ENCODE measurements around the gene YBEY. TPM values are rescaled to one million over a fixed set of nuclear protein-coding genes. Genes with fewer than 3 reads are reported as not detected.
"Not testable (repeated sequence)": the region's sequence is repeated elsewhere in the genome, so short reads cannot be mapped to it uniquely, and the experiment has no call there.

Gene YBEY
- polyA plus RNA-seq, 4 donors: 21.7 to 27.1 (median 23.3) TPM

DNA sequence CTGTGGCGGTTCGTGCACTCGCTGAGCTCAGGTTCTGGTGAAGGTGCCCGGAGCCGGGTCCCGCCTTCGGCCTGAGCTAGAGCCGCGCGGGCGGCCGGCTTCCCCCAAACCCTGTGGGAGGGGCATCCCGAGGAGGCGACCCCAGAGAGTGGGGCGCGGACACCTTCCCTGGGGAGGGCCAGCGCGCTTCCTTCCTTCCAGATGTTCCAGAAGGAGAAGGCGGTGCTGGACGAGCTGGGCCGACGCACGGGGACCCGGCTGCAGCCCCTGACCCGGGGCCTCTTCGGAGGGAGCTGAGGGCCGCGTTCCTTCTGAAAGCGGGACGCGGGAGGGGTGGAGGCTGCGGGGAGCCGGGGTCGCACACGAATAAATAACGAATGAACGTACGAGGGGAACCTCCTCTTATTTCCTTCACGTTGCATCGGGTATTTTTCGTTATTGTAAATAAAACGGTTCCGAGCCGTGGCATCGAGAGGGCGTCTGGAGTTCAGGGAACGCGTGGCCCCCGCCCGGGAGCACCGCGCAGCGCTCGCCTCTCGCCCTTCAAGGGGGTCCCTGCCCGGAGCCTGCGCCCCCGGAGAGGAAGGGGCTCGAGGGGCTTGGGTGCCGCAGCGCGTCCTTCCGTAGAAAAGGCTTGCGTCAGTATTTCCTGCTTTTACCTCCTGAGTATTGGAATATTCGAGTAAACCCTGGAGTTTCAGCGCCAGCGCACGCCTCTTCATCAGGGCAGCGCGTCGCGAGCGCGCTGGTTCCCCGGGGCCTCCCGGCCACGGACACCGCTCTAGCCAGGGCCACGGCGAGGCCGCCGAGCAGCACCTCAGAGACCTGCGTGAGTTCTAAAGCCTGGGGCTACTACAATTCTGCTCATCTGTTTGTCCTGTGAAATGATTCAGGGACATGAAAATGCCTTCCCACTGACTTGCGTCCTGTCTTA, 11.5 kb downstream of the YBEY start:
- DNase-seq (ENCODE audit: low read depth in 4 of 4, low spot score in 2 of 4): no peak

DNA sequence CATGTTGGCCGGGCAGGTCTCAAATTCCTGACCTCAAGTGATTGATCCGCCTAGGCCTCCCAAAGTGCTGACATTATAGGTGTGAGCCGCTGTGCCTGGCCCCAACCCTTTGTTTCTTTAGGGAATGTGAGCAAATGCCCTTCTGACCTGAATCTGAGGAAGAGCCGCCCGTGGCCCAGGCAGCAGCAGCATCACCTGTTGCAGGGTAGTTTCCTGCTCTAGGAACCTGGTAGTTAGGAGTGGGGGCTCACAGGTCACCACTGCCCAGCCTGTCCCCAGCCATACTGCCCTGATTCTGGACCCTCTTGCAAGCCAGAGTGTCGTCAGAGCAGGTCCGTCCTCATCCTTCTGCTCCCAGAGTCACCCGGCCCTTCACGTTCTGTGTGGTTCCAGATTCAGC, 13.0 kb downstream of the YBEY start:
- no peak for DNase-seq (ENCODE audit: low read depth in 4 of 4, low spot score in 2 of 4)

DNA sequence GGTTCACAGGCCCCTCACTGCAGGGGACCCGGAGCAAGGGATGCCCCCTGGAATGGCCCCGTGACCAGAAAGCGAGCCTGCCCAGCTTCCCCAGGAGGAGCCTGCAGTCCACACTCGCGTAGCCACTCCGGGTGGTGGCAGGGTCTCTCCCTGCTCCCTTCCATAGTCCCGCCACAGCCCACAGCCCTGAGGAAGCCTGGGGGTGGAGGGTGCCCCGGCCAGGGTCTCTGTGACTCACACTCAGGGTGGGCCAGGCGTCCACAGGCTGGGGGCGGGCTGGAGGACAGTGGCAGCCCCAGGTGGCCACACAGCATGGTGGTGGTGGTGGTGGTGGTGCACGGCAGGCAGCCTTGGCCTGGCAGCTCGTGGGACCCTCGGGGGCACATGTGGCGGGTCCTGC, 15.6 kb downstream of the YBEY start:
- DNase-seq (ENCODE audit: low read depth in 4 of 4, low spot score in 2 of 4): no peak

DNA sequence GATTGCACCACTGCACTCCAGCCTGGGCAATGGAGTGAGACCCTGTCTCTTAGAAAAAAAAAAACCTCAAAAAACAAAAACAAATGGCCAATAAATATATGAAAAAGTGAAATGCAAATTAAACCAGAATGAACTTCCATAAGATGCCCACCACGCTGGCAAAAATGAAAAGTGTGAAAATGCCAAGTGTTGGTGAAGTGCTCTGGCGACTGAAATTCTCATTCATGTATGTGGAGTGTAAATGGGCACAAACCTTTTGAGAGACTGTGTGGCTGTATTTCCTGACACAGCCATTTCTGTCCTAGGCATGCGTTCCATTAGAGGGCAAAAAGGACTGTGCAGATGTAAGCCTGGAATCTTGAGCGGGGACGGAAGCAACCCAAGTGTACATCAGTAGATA, 18.3 kb downstream of the YBEY start:
- no peak for DNase-seq (ENCODE audit: low read depth in 4 of 4, low spot score in 2 of 4)

DNA sequence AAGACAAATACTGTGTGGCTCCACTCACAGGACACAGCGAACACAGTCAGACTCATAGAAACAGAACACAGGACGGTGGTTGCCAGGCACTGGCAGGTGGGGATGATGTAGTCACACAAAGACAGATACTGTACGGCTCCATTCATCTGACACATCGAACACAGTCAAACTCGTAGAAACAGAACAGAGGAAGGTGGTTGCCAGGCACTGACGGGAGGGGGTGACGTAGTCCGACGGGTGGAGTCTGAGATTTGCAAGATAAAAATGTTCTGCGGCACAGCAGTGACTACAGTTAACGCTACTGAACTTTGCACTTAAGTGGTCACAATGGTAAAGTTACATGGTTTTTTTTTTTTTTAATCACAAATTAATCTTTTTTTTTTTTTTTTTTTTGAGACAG, 18.8 kb downstream of the YBEY start:
- no peak for DNase-seq (ENCODE audit: low read depth in 4 of 4, low spot score in 2 of 4)

DNA sequence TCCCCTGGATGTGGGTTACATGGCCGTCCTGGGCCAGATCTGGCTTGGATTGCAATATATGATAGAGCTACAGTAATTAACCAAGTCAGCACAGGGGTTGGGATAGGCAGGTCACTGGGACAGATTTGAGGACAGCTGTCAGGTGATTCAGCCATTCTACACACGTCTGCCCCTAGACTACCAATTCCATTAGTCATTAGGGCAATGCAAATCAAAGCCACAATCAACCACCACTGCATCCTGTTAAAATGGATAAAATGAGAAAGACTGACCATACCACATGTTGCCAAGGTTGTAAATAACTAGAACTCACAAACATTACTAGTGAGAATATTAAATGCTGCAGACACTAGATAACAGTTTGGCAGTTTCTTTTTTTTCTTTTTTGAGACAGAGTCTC, 21.5 kb downstream of the YBEY start:
- DNase-seq (ENCODE audit: low read depth in 4 of 4, low spot score in 2 of 4): no peak

DNA sequence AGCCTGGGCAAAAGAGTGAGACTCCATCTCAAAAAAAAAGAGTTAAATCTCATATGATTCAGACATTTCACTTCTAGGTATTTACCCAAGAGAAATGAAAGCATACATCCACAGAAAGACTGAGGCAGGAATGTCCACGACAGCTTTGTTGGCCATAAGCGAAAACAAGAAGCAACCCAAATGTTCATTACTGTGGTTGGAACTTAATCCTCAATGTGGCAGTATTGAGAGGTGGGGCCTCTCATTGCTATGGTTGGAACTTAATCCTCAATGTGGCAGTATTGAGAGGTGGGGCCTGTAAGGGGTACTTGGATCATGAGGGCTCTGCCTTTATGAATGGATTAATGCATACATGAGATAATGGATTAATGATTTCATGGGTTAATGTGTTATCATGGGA, 22.3 kb downstream of the YBEY start:
- no peak for DNase-seq (ENCODE audit: low read depth in 4 of 4, low spot score in 2 of 4)

DNA sequence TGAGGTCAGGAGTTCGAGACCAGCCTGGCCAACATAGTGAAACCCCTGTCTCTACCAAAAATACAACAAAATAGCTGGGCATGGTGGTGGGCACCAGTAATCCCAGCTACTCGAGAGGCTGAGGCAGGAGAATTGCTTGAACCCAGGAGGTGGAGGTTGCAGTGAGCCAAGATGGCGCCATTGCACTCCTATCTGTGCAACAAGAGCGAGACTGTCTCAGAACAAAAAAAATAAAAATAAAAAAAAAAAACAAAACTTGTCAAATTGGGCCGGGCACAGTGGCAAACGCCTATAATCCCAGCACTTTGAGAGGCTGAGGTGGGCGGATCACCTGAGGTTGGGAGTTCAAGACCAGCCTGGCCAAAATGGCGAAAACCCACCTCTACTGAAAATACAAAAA, 24.1 kb downstream of the YBEY start:
- not testable (repeated sequence) for DNase-seq (ENCODE audit: low read depth in 4 of 4, low spot score in 2 of 4)

DNA sequence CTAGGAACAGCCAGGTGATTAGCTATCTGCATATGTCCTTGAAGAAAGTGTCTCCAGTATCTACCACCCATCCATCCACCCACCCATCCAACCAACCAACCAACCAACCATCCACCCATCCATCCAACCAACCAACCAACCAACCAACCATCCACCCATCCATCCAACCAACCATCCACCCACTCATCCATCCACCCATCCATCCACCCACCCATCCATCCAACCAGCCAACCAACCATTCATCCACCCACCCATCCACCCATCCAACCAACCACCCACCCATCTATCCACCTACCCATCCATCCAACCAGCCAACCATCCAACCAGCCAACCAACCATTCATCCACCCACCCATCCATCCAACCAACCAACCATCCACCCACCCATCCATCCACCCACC, 25.4 kb downstream of the YBEY start:
- no peak for DNase-seq (ENCODE audit: low read depth in 4 of 4, low spot score in 2 of 4)

DNA sequence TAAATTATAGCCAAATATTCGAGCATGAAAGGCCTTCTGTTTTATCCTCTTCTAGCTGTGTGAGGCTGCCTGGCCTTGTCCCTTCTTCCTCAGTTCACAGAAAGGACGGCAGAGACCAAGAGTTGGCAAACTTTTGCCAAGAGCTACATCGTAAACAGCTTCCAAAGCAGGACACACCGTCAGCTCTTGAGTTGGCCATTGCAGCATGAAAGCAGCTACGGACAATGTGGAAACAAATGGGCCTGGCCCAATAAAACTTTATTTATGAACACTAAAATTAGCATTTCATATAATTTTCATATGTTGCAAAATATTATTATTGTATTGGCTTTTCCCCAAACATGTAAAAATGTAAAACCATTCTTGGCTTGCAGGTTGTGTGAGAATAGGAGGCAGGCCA, 26.8 kb downstream of the YBEY start:
- DNase-seq (ENCODE audit: low read depth in 4 of 4, low spot score in 2 of 4): no peak

DNA sequence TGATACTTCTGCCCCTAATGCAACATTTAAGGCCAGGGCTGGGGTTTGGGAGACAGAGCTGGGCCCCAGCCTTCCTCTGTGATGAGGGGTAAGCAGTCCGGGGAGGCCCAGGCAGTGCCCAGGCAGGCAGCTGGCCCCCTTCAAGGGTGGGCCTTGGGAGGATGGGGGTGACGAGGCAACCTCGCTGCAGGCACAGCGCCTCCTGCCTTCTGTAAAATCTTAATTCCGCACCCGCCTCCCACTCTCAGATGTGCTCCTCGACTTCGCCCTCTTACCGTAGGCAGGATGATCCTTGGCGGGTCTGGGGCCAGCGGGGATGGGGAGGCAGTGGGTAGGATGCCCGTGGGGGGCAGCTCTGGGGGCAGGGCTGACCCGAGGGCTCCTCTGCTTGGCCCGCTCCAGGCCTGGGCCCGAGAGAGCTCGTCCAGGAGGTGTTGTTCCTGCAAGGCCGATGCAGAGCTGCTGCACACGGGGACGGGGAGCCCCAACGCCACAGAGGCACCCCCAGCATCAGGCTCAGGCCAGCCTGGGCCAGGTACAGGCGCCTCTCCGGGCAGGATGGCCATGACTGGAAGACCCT, 28.4 kb downstream of the YBEY start:
- DNase-seq (ENCODE audit: low read depth in 4 of 4, low spot score in 2 of 4): no peak

DNA sequence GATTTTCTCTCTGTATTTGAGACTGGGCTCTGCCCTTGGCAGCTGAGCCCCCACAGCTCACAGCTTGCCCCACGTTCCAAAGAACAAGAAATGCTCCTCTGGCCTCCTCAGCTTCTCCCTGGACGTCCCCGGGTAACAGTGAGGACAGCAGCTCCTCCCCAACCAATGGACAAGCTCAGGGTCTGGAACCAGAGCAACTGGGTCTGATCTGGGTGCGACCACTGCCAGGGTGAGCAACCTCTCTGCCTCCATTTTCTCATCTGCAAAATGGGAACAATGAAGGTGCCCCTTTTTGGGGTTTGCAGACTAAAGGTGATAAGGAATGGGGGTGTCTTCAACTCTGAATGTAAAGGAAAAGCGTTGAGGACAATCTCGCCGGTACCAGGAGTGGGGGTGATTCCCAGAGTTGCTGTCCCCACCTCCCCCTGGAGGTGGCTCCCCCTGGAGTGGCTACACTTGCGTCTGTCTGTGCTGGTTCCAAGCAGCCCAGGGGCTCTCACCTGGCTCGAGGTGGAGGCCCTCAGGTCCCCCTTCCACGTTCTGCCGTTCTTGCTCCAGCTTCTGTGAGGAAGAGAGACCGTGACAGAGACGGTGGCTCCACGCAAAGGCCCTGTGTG, 30.7 kb downstream of the YBEY start:
- no peak for DNase-seq (ENCODE audit: low read depth in 4 of 4, low spot score in 2 of 4)

DNA sequence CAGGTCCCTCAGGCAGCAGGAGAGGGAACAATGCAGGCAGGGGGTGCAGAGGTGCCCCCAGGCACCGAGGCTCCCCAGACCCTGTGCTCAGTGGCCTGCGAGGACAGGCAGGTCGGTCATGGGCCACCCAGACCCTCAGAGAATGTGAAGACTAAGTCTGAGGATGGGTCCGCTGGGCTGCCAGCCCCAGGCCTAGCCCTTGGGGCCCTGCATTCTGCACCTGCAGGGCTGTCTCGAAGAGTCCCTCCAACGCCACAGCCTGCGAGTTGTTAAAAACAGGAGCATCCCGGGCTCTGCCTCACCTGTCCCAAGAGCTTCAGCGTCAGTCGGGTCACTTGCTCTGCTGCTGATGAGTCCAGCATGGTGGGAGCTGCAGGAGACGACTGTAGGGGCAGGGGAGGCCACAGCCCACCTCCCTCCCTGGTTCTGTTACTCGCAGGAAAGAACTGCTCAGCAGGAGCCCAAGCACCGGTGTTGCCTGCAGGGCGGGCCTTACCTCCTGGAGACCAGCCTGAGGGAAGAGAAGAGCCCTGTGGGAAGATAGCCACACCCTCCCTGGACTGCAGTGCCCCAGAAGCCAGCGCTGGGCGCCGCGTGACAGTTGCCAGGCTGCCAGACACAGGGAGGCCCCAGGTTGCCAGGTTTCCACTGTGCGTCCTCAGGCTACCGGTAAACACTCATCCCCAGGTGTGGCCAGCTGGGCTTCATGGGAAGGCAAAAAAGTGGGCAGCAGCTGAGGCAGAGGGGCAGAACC, 31.7 kb downstream of the YBEY start:
- DNase-seq (ENCODE audit: low read depth in 4 of 4, low spot score in 2 of 4): no peak

DNA sequence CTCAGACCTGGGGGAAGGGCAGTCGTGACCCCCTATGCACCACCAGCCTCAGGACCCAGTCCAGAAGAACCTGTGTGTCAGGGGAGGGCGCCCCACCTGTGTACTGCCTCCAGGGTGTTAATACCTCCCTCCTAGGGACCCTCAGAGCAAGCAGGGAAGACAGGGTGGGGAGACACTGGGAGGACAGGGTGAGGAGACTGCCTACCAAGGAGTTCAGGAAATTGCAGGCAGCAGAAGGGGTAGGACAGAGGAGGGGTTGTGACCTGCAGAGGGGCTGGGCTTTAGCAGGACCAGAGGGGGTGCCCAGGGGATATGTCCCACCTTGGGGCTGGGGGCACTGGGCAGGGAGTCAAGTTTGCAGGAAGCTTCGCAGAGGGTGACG, 32.3 kb downstream of the YBEY start:
- DNase-seq (ENCODE audit: low read depth in 4 of 4, low spot score in 2 of 4): no peak

DNA sequence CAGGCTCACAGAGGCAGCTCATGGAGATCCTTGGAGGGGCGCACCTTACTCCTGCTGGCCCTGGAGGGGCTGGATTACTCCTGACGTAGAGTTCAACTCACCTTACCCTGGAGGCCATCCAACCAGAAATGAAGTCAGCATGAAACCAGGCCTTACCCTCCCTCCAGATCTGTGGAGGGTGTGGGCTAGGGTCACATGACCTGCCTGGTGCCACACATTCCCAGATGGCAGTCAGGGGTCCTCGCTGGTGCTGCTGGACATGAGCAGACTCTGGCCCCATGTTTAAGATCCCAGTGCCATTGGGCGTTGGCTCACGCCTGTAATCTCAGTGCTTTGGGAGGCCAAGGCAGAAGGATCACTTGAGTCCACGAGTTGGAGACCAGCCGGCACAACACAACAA, 33.0 kb downstream of the YBEY start:
- DNase-seq (ENCODE audit: low read depth in 4 of 4, low spot score in 2 of 4): no peak

DNA sequence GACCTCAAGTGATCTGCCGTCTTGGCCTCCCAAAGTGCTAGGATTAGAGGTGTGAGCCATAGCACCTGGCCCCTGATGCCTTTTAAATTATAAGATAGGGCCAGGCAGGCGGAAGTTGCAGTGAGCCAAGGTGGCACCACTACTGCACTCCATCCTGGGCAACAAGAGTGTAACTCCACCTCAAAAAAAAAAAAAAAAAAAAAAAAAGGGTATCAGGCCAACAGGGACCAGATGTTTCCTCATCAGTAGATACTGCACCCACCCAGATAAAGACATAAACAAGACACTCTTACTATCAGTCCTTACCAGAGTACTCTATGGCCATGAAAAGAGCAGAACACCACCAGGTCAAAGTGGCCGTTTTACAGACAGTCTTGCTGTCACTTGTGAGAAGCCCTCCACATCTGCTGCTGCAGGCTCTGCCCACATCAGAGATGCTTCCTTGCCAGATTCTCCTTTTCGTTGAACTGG, 34.2 kb downstream of the YBEY start:
- no peak for DNase-seq (ENCODE audit: low read depth in 4 of 4, low spot score in 2 of 4)

DNA sequence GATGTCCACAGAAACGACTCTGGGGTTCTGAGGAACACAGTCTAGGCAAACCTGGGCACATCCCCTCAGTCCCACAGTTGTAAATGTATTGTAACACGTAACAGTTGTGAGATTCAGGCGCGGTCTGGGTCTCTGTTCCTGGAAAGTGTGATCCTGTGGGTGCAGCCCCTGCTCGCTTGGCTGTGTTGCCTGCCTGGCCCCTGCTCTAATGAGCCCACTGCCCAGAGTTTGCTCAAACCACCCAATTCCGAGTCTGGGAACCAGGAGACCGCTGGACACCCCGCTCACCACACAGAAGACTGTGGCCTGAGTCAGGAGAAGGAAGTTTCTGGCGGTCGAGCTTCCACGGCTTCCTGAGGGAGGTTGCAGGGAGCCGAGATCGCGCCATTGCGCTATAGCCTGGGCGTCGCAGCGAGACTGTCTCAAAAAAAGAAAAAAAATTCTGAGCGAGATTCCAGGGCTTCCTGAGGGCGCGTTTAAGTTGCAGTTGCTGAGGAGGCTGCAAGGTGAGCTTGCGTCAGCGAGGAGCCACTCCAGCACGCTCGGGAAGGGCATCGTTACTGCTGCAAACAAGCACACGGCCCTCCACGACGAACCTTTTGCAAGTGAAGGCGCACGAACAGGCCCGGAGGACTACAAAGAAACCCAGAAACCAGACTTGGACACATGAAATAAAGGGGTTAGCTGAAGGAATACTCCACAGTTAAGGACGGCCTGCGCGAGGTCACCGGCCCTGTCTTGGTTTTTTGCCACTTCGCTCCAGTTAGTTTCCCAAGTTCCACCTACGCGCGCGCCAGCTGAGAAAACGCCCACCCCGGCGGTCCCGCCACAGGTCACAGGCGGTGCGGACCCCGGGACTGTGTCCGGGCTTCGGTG, 36.4 kb downstream of the YBEY start:
- DNase-seq (ENCODE audit: low read depth in 4 of 4, low spot score in 2 of 4): no peak

DNA sequence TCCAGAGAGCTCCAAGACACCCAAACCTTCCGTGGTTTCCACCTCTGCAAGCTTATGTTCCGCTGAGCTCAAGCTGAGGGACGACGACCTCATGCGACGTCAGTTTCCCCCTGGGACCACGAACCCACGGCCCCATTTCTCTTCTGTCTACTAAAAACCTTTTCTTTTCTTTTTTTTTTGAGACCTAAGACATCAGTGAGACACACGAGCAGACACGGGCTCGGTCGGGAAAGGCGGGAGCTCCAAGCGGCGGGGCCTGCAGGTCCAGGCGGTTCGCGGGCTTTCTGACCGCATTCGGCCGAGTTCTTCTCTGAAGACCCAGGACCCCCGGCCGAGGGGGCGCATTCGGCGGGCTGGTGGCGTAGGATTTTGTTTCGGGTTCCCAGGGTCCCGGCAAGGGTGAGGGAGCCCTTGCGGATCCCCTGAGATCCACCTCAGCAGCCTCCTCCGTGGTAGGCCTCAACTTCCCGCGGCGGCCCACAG, 37.1 kb downstream of the YBEY start:
- no peak for DNase-seq (ENCODE audit: low read depth in 4 of 4, low spot score in 2 of 4)

DNA sequence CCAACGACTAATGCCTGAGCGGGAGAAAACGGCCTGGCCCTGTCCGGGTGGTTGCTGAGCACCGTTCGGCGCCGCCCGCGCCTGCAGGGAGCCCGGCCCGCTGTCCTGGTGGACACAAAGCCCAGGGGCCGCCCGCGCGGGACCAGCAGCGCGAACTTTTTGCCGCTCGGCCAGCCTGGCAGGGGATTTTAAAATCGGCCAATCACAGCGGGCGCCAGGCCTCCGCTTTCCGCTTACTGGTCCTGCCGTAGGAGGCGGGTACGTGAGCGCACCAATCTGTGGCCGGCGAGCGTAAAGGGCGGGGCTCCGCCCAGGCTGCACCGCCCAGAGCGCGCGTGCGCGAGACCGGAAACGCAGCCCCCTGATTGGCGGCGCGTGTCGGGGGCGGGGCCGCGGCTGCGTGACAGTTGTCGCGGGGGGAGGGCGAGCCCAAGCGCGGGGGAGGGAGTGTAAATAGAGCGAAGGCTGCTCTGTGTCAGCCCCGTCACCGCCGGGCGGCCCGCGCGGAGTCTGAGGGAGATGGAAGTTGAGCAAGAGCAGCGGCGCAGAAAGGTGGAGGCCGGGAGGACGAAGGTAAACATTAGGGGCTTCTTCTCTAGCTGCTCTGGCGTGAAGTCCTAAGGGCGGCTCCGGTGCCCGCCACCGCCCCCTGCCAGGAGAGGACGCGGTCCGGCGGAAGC, 37.7 kb downstream of the YBEY start, which contains the start of the genes C21orf58 and PCNT:
TSS of gene C21orf58 (minus strand) at position 161 of the 680 bp plus-strand sequence. CDS start 1,132 bp downstream, outside the sequence.
TSS of gene PCNT (plus strand) at position 447 of the 680 bp plus-strand sequence. CDS start at position 520, 73 bp downstream.
- peak; percentile 74 to 93 (median 90) for DNase-seq (ENCODE audit: low read depth in 4 of 4, low spot score in 2 of 4)

Measured in left renal cortex interstitium (tissue), 4 donors.